OCI-LY3 (cell line): Measurements from ENCODE around the gene CEACAM19.

Source experiments
- EZH2phosphoT487 ChIP-seq: fragments of 200-600 bp; shearing (Covaris generic); IDR thresholded peaks from 2 replicates; pipeline ENCODE4 v1.6.1; 2018; ENCODE audit warnings: antibody characterized with exemption, mixed run types, low read depth
- TF ChIP-seq, protein P1 (sequence below): fragments of 200-600, 300-600 bp; sonication (generic); IDR thresholded peaks from 2 replicates; pipeline ENCODE4 v1.5.1; 2014; ENCODE audit warnings: antibody characterized with exemption, low read length, low read depth

GRCh38 chr19:44626048-44626624, 45.1 kb upstream of the CEACAM19 start:
- TF ChIP-seq, protein P1, sequence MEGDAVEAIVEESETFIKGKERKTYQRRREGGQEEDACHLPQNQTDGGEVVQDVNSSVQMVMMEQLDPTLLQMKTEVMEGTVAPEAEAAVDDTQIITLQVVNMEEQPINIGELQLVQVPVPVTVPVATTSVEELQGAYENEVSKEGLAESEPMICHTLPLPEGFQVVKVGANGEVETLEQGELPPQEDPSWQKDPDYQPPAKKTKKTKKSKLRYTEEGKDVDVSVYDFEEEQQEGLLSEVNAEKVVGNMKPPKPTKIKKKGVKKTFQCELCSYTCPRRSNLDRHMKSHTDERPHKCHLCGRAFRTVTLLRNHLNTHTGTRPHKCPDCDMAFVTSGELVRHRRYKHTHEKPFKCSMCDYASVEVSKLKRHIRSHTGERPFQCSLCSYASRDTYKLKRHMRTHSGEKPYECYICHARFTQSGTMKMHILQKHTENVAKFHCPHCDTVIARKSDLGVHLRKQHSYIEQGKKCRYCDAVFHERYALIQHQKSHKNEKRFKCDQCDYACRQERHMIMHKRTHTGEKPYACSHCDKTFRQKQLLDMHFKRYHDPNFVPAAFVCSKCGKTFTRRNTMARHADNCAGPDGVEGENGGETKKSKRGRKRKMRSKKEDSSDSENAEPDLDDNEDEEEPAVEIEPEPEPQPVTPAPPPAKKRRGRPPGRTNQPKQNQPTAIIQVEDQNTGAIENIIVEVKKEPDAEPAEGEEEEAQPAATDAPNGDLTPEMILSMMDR = no peak
- no peak for TF ChIP-seq EZH2phosphoT487
